HEK293T (cell line): ENCODE data around the gene AGL.

Source experiments
- ARNT ChIP-seq: fragments of 450-650 bp; IDR thresholded peaks from 2 replicates; pipeline ENCODE4 v1.6.1; 2017; ENCODE audit warnings: mild to moderate bottlenecking
- BHLHE40 ChIP-seq: fragments of 450-650 bp; IDR thresholded peaks from 2 replicates; pipeline ENCODE4 v1.6.1; 2016; ENCODE audit warnings: mild to moderate bottlenecking, moderate library complexity, borderline replicate concordance
- CTBP1 ChIP-seq: fragments of 450-650 bp; IDR thresholded peaks from 2 replicates; pipeline ENCODE4 v1.6.1; 2016; ENCODE audit warnings: borderline replicate concordance
- FOXA1 ChIP-seq: fragments of 450-650 bp; IDR thresholded peaks from 2 replicates; pipeline ENCODE4 v1.6.1; 2016; ENCODE audit warnings: mild to moderate bottlenecking
- FOXK2 ChIP-seq: fragments of 450-650 bp; IDR thresholded peaks from 2 replicates; pipeline ENCODE4 v1.6.1; 2016; ENCODE audit warnings: mild to moderate bottlenecking
- FOXM1 ChIP-seq: fragments of 450-650 bp; IDR thresholded peaks from 2 replicates; pipeline ENCODE4 v1.6.1; 2017; ENCODE audit warnings: mild to moderate bottlenecking, borderline replicate concordance
- HDGF ChIP-seq: fragments of 450-650 bp; IDR thresholded peaks from 2 replicates; pipeline ENCODE4 v1.6.1; 2017; ENCODE audit warnings: antibody characterized with exemption, borderline replicate concordance
- LEF1 ChIP-seq: fragments of 450-650 bp; IDR thresholded peaks from 2 replicates; pipeline ENCODE4 v1.6.1; 2017; ENCODE audit warnings: mild to moderate bottlenecking, borderline replicate concordance
- NFRKB ChIP-seq: fragments of 450-650 bp; IDR thresholded peaks from 2 replicates; pipeline ENCODE4 v1.6.1; 2016; ENCODE audit warnings: mild to moderate bottlenecking, moderate library complexity
- PKNOX1 ChIP-seq: fragments of 450-650 bp; IDR thresholded peaks from 2 replicates; pipeline ENCODE4 v1.6.1; 2016
- SP1 ChIP-seq: fragments of 450-650 bp; IDR thresholded peaks from 2 replicates; pipeline ENCODE4 v1.6.1; 2017
- TARDBP ChIP-seq: fragments of 450-650 bp; IDR thresholded peaks from 2 replicates; pipeline ENCODE4 v1.6.1; 2016
- ZNF384 ChIP-seq: fragments of 450-650 bp; IDR thresholded peaks from 2 replicates; pipeline ENCODE4 v1.6.1; 2016

- TF ChIP-seq FOXM1 (no peak), LEF1 (no peak), FOXA1 (no peak), ARNT (no peak), HDGF (no peak), BHLHE40 (no peak), CTBP1 (no peak), PKNOX1 (no peak), FOXK2 (no peak), TARDBP (no peak), SP1 (no peak), ZNF384 (no peak), NFRKB (no peak)
These were observed 113.1 kb downstream of the AGL start for GRCh38 chr1:99963041-99963795.
